HepG2 (cell line): ENCODE data around the gene FANCE. TPM values are rescaled to one million over a fixed set of nuclear protein-coding genes. Genes with fewer than 3 reads are reported as not detected.

Source experiments
- CHD2 ChIP-seq: IDR thresholded peaks from 2 replicates; pipeline ENCODE4 v1.6.1; 2011; ENCODE audit warnings: low read depth, low read length, improper control_type of control experiment
- GPN1 ChIP-seq: sonication (generic); formaldehyde crosslinking; IDR thresholded peaks from 2 replicates; pipeline ENCODE4 v1.5.1; 2020; ENCODE audit warnings: missing genetic modification reagents, borderline replicate concordance
- HOXA5 ChIP-seq: sonication (generic); formaldehyde crosslinking; IDR thresholded peaks from 2 replicates; pipeline ENCODE4 v1.4.0; 2020; ENCODE audit warnings: missing genetic modification reagents
- RBAK ChIP-seq: sonication (generic); formaldehyde crosslinking; IDR thresholded peaks from 2 replicates; pipeline ENCODE4 v1.5.1; 2020; ENCODE audit warnings: mild to moderate bottlenecking, missing genetic modification reagents
- ZBTB7B ChIP-seq: sonication (generic); formaldehyde crosslinking; IDR thresholded peaks from 2 replicates; pipeline ENCODE4 v1.4.0; 2020; ENCODE audit warnings: missing genetic modification reagents
- ZNF143 ChIP-seq: sonication (generic); formaldehyde crosslinking; IDR thresholded peaks from 2 replicates; pipeline ENCODE4 v1.4.0; 2020; ENCODE audit warnings: missing genetic modification reagents
- ZNF232 ChIP-seq: sonication (generic); formaldehyde crosslinking; IDR thresholded peaks from 2 replicates; pipeline ENCODE4 v1.4.0; 2020; ENCODE audit warnings: missing genetic modification reagents, borderline replicate concordance
- ZNF776 ChIP-seq: sonication (generic); formaldehyde crosslinking; IDR thresholded peaks from 2 replicates; pipeline ENCODE4 v1.4.0; 2020; ENCODE audit warnings: mild to moderate bottlenecking, missing genetic modification reagents
- polyA plus RNA-seq, 8 experiments: library from polyadenylated mRNA; depleted of rRNA in 3 of 8; stranded (reverse) in 7 of 8; unstranded in 1 of 8; fragments of >200 nt; fragmentation: Illumina TruSeq in 4 of 8; extraction: Trizol in 4 of 8; gene quantifications; 2 replicates each; pipeline versions ENCODE4 v1.2.1 to v1.2.3, GENCODE V29; 2011 to 2016; ENCODE audit warnings: low read depth in 4 of 8, missing spikeins in 1 of 8, mixed read lengths in 1 of 8; ENCODE audit not compliant: insufficient read depth in 1 of 8
- total RNA-seq, 5 experiments: library from RNA; depleted of rRNA; stranded (reverse); fragments of >200 nt; fragmentation: Illumina TruSeq; extraction: Trizol; gene quantifications; 2 replicates each; pipeline ENCODE4 v1.2.3, GENCODE V29; 2016; ENCODE audit warnings: low read depth in 1 of 5
- TF ChIP-seq, protein P1 (sequence below): IDR thresholded peaks from 2 replicates; pipeline ENCODE4 v1.6.1; 2016; ENCODE audit warnings: mild to moderate bottlenecking
- TF ChIP-seq, protein P2 (sequence below): sonication (generic); formaldehyde crosslinking; IDR thresholded peaks from 2 replicates; pipeline ENCODE4 v1.4.0; 2020; ENCODE audit warnings: missing genetic modification reagents, borderline replicate concordance
- TF ChIP-seq, protein P3 (sequence below): sonication (generic); formaldehyde crosslinking; IDR thresholded peaks from 2 replicates; pipeline ENCODE4 v1.4.0; 2020; ENCODE audit warnings: missing genetic modification reagents, mild to moderate bottlenecking, borderline replicate concordance
- TF ChIP-seq, protein P4 (sequence below): sonication (generic); formaldehyde crosslinking; IDR thresholded peaks from 2 replicates; pipeline ENCODE4 v1.4.0; 2020; ENCODE audit warnings: mild to moderate bottlenecking, missing genetic modification reagents
- TF ChIP-seq, protein P5 (sequence below): sonication (generic); formaldehyde crosslinking; IDR thresholded peaks from 2 replicates; pipeline ENCODE4 v1.4.0; 2020; ENCODE audit warnings: missing genetic modification reagents
- TF ChIP-seq, protein P6 (sequence below): sonication (generic); formaldehyde crosslinking; IDR thresholded peaks from 2 replicates; pipeline ENCODE4 v1.5.1; 2020; ENCODE audit warnings: missing genetic modification reagents, mild to moderate bottlenecking, borderline replicate concordance

Gene FANCE
- total and polyA plus RNA-seq, 2 of the 13 experiments (the other 11 are each of a cell fraction or from before 2014, with no cell fraction given), result 7.1 to 11.2 TPM

DNA sequence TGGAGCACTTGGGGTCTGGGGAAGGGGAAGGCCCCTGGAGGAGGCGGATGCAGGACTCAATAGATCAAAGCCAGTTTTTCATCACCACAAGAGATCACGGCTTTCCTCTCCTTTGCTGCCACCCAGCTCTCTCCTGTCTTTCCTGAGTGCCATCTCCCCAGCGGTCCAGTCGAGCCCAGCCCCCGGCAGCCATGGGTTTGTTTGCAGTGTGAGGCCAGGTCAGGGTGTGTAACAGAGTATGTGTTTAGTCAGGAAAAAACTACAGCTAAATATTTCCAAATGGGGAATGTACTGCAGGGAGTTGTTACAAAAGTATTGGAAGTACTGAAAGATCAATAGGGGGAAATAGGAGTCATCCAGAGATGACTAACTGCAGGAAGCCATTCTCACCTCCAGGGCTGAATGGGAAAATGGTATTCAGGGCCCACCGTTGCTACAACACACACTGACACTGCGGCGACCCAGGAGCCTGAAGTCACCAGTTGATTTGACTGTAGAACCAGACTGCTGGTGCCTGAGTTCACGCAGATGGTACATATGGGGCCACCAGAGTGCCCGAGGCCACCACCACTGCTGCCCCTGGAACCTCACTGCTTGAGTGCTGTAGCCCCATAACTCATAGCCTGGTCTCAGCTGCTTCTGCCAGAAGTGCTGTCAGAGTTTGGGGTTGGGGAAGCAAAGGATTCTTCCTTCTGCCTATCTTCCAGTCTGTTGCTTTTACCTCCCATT is 23.6 kb upstream of the FANCE start (continued):
- TF ChIP-seq, protein P1, sequence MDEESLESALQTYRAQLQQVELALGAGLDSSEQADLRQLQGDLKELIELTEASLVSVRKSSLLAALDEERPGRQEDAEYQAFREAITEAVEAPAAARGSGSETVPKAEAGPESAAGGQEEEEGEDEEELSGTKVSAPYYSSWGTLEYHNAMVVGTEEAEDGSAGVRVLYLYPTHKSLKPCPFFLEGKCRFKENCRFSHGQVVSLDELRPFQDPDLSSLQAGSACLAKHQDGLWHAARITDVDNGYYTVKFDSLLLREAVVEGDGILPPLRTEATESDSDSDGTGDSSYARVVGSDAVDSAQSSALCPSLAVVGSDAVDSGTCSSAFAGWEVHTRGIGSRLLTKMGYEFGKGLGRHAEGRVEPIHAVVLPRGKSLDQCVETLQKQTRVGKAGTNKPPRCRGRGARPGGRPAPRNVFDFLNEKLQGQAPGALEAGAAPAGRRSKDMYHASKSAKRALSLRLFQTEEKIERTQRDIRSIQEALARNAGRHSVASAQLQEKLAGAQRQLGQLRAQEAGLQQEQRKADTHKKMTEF (CRISPR knock-in tag), result peak; percentile 86
- TF ChIP-seq GPN1 (CRISPR knock-in tag) (no peak), ZNF776 (CRISPR knock-in tag) (no peak), HOXA5 (CRISPR knock-in tag) (peak; percentile 47; the same call in 1 of the 2 replicates), ZNF232 (CRISPR knock-in tag) (0 out of 2 replicates have a peak, but pooled peaks have one; percentile 29), ZNF143 (no peak), ZBTB7B (peak; percentile 62; the same call in 1 of the 2 replicates), CHD2 (0 out of 2 replicates have a peak, but pooled peaks have one; percentile 3), RBAK (CRISPR knock-in tag) (no peak)
- TF ChIP-seq, protein P2, sequence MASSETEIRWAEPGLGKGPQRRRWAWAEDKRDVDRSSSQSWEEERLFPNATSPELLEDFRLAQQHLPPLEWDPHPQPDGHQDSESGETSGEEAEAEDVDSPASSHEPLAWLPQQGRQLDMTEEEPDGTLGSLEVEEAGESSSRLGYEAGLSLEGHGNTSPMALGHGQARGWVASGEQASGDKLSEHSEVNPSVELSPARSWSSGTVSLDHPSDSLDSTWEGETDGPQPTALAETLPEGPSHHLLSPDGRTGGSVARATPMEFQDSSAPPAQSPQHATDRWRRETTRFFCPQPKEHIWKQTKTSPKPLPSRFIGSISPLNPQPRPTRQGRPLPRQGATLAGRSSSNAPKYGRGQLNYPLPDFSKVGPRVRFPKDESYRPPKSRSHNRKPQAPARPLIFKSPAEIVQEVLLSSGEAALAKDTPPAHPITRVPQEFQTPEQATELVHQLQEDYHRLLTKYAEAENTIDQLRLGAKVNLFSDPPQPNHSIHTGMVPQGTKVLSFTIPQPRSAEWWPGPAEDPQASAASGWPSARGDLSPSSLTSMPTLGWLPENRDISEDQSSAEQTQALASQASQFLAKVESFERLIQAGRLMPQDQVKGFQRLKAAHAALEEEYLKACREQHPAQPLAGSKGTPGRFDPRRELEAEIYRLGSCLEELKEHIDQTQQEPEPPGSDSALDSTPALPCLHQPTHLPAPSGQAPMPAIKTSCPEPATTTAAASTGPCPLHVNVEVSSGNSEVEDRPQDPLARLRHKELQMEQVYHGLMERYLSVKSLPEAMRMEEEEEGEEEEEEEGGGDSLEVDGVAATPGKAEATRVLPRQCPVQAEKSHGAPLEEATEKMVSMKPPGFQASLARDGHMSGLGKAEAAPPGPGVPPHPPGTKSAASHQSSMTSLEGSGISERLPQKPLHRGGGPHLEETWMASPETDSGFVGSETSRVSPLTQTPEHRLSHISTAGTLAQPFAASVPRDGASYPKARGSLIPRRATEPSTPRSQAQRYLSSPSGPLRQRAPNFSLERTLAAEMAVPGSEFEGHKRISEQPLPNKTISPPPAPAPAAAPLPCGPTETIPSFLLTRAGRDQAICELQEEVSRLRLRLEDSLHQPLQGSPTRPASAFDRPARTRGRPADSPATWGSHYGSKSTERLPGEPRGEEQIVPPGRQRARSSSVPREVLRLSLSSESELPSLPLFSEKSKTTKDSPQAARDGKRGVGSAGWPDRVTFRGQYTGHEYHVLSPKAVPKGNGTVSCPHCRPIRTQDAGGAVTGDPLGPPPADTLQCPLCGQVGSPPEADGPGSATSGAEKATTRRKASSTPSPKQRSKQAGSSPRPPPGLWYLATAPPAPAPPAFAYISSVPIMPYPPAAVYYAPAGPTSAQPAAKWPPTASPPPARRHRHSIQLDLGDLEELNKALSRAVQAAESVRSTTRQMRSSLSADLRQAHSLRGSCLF (CRISPR knock-in tag), result no peak
- TF ChIP-seq, protein P3, sequence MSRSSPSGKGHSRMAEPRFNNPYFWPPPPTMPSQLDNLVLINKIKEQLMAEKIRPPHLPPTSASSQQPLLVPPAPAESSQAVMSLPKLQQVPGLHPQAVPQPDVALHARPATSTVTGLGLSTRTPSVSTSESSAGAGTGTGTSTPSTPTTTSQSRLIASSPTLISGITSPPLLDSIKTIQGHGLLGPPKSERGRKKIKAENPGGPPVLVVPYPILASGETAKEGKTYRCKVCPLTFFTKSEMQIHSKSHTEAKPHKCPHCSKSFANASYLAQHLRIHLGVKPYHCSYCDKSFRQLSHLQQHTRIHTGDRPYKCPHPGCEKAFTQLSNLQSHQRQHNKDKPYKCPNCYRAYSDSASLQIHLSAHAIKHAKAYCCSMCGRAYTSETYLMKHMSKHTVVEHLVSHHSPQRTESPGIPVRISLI (CRISPR knock-in tag), result peak; percentile 66; the same call in 1 of the 2 replicates
- TF ChIP-seq, protein P4, sequence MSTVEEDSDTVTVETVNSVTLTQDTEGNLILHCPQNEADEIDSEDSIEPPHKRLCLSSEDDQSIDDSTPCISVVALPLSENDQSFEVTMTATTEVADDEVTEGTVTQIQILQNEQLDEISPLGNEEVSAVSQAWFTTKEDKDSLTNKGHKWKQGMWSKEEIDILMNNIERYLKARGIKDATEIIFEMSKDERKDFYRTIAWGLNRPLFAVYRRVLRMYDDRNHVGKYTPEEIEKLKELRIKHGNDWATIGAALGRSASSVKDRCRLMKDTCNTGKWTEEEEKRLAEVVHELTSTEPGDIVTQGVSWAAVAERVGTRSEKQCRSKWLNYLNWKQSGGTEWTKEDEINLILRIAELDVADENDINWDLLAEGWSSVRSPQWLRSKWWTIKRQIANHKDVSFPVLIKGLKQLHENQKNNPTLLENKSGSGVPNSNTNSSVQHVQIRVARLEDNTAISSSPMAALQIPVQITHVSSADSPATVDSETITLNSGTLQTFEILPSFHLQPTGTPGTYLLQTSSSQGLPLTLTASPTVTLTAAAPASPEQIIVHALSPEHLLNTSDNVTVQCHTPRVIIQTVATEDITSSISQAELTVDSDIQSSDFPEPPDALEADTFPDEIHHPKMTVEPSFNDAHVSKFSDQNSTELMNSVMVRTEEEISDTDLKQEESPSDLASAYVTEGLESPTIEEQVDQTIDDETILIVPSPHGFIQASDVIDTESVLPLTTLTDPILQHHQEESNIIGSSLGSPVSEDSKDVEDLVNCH, result 0 out of 2 replicates have a peak, but pooled peaks have one; percentile 45
- TF ChIP-seq, protein P5, sequence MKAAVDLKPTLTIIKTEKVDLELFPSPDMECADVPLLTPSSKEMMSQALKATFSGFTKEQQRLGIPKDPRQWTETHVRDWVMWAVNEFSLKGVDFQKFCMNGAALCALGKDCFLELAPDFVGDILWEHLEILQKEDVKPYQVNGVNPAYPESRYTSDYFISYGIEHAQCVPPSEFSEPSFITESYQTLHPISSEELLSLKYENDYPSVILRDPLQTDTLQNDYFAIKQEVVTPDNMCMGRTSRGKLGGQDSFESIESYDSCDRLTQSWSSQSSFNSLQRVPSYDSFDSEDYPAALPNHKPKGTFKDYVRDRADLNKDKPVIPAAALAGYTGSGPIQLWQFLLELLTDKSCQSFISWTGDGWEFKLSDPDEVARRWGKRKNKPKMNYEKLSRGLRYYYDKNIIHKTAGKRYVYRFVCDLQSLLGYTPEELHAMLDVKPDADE (CRISPR knock-in tag), result no peak
- TF ChIP-seq, protein P6, sequence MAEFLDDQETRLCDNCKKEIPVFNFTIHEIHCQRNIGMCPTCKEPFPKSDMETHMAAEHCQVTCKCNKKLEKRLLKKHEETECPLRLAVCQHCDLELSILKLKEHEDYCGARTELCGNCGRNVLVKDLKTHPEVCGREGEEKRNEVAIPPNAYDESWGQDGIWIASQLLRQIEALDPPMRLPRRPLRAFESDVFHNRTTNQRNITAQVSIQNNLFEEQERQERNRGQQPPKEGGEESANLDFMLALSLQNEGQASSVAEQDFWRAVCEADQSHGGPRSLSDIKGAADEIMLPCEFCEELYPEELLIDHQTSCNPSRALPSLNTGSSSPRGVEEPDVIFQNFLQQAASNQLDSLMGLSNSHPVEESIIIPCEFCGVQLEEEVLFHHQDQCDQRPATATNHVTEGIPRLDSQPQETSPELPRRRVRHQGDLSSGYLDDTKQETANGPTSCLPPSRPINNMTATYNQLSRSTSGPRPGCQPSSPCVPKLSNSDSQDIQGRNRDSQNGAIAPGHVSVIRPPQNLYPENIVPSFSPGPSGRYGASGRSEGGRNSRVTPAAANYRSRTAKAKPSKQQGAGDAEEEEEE, result no peak
